Smooth muscle cell of the brain vasculature (primary cell): Measurements from ENCODE around the gene ZNF41.
"Not testable (repeated sequence)": the region's sequence is repeated elsewhere in the genome, so short reads cannot be mapped to it uniquely, and the experiment has no call there.

Experiments used
- DNase-seq: peaks from one replicate; pipeline ENCODE4 v3.0.0-alpha.2; 2012; ENCODE audit warnings: low read depth, low spot score

The ZNF41 gene

DNA sequence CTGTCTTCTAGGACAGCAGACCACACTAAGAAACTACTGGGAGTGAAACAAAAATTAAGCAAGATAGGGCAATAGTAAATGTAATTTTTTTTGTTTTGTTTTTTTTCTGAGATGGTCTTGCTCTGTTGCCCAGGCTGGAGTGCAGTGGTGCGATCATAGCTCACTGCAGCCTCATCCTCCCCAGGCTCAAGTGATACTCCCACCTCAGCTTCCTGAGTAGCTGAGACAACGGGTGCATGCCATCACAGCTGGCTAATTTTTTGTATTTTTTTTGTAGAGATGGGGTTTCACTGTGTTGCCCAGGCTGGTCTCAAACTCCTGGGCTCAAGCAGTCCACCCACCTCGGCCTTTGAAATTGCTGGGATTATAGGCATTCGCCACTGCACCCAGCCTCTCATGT, 9.1 kb upstream of the ZNF41 start:
- not testable (repeated sequence) for DNase-seq

DNA sequence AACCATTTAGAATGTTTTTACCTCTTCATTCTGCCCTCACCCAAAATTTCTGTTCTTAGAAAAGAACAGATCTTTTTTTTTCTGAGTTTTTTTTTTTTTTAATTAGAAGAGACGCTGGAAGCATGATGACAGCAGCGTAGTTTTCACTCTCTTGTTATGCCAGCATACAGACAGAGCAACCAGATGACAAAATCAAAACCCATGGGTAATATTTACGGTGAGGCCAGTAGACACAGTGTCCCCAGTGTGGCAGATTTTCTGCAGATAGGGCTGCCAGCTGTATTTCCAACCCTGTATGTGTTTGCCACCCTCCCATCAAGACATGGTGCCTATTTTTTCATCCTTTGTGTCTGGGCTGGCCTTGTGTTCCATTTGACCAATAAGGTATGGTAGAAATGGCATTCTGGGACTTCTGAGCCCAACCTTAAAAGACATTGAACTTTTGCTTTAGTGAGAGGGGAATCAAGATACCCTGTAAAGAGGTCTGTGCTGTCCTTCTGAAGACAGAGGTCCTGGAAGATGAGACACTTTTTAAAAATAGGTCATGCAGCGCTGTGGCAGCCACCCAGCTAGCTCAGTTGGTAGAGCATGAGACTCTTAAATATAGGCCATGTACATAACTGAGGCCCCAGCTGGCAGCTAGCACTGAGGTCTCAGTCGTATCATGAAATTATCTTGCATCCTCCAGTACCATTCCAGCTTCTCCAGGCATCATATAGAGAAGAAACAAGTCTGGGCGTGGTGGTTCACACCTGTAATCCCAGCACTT, 6.7 kb upstream of the ZNF41 start:
- no peak for DNase-seq

- DNase-seq, result no peak
Measured at GRCh38 chrX:47484885-47485284, 1.9 kb upstream of the ZNF41 start.

DNA sequence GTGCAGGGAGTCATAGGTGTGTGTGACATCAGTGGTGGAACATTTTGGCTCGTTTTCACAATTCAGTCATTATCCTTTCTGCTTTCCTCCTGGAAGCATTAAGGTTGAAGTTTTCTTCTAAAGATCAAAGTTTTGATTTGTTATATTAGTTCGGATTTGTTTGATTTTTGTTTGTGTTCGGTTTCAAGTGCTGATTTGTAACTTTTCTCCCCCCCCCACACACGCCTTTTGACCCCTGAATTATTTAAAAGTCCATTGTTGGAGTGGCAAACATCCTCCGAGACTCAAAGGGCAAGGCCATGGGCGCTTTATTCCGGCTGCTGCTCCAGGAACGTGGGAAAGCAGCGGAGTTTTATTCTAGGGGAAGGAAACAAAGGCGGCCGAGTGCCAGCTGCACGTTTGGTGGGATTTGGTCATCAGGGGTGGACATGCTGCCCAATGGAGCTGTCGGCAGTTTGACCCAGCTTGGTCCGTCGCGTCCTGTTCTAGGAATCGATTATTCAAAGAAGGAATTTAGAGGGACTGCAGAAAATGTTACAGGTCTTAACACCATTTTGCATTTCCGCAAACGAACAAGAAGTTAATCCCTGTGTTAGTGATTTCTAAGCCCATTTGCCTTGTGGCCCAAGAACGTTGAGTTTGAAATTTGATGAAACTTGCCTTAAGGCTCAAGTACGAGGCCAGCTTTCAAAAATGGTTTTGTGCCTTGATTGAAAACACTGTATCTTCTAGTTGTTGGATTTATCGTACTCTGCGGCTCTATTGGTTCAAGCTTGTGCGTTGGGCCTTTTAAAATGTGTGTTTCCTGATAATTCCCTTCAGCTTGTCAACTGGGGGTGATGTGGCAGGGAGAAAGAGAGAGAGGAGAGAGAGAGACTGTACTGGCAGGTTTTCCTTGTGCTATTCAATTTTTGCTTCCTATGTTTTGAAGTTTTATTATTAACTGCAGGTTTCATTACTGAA, 565 bp upstream of the ZNF41 start:
- no peak for DNase-seq

DNA sequence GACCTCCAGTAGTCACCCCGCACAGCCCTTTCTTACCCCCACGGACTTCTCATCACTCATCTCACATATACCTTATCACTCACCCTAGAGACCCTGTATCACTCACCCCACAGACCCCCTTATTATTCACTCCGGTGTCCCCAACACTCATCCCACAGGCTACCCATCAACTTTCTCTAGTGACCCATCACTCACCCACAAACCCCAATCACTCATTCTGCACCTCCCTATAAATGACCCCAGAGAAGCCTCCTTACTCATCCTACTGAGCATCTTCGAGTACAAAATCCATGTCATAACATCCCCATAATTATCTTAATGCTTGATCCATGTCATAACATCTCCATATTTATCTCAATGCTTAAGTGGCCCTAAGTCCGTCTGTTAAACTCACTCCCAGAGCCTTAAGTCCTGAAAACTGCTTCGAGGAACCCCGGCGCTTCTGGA, 934 bp downstream of the ZNF41 start:
- DNase-seq, result no peak

DNA sequence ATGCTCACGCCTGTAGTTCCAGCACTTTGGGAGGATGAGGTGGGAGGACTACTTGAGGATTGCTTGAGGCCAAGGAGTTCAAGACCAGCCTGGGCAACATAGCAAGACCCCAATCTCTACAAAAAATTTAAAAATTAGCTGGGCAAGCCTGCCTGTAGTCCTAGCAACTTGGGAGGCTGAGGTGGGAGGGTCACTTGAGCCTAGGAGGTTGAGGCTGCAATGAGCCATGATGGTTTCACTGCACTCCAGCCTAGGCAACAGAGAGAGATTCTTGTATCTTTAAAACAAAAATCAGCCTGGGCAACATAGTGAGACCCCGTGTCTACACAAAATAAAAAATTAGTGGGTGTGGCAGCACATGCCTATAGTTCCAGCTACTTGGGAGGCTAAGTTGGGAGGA, 1.9 kb downstream of the ZNF41 start:
- no peak for DNase-seq

DNA sequence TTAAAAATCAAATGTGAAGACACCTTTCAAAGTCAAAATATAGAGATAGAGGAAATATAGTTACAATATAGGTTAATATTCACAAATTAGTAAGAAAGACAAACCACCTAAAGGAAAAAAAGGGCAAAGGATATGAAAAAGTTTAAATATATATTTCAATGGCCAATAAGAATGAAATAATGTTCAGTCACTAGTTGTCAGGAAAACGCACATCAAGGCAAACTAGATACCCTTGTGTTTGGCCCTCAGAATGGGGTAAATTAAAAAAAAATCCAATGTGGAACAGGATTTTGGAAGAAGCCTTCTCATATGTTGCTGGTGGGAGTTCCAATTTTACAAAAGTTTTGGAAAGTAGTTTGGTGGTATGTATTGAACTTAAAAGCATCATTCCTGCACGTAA, 2.4 kb downstream of the ZNF41 start:
- DNase-seq, result no peak

- no peak for DNase-seq
Measured at GRCh38 chrX:47475476-47475875, 7.5 kb downstream of the ZNF41 start.

- no peak for DNase-seq
Measured at GRCh38 chrX:47467106-47467505, 15.9 kb downstream of the ZNF41 start.

- no peak for DNase-seq
Measured at GRCh38 chrX:47460561-47460960, 22.5 kb downstream of the ZNF41 start.

DNA sequence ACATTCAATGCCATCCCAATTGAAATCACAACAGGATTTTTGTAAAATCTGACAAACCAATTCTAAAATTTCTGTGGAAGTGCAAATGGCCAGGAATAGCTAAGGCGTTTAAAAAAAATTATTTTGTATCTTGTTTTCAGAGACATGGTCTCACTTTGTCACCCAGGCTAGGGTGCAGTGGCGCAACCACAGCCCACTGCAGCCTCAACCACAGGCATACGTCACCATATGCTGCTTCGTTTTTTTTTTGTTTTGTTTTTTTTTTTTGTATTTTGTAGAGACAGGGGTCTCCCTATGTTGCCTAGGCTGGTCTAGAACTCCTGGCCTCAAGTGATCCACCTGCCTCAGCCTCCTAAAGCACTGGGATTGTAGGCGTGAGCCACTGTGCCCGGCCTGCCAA, 24.5 kb downstream of the ZNF41 start:
- DNase-seq, result no peak

- DNase-seq, result no peak
Measured at GRCh38 chrX:47456080-47456479, 26.9 kb downstream of the ZNF41 start.

GRCh38 chrX:47452112-47452511, 30.9 kb downstream of the ZNF41 start:
- DNase-seq, result no peak

- DNase-seq, result no peak
Measured at GRCh38 chrX:47448165-47448806, 34.7 kb downstream of the ZNF41 start.

- DNase-seq, result no peak
Measured at GRCh38 chrX:47447607-47448006, 35.4 kb downstream of the ZNF41 start.

GRCh38 chrX:47446971-47447370, 36.1 kb downstream of the ZNF41 start:
- DNase-seq, result no peak

GRCh38 chrX:47446431-47446830, 36.6 kb downstream of the ZNF41 start:
- no peak for DNase-seq

DNA sequence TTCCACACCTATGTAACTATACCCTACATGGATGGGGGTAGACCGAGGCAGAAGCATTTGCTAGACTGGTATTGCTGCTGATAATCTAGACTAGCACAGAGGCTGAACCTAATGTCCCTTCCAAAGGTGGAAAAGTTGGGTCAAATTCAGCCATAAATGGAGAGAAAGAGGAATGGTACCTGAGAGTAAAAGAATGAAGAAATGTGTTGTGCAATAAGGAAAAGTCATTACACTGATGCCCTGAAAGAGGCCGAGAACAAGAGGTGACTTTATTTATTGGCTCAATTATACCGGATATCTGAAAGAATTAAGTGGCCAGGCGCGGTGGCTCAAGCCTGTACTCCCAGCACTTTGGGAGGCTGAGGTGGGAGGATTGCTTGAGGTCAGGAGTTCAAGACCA, 52.1 kb downstream of the ZNF41 start:
- no peak for DNase-seq

- no peak for DNase-seq
Measured at GRCh38 chrX:47422444-47422843, 60.6 kb downstream of the ZNF41 start.

DNA sequence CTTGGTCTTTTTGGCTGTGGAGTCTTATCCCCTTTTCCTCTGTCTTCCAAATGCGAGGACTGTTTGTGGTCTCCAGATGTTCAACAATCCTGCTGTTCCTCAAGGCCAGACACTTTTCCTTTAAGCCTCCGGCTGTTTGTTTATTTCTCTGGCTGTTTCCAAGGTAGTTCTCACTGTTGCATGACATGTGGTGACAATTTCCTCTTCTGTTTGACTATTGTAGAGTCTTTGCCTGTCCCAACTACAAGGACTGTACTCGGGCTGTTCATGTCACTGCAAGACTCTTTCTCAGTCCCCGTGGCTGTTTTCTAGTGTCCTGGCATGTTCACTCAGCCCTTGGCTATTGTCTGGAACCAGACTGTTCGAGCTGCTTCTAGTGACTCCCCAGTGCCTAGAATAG, 62.1 kb downstream of the ZNF41 start:
- DNase-seq, result no peak

GRCh38 chrX:47420265-47420664, 62.8 kb downstream of the ZNF41 start:
- no peak for DNase-seq

DNA sequence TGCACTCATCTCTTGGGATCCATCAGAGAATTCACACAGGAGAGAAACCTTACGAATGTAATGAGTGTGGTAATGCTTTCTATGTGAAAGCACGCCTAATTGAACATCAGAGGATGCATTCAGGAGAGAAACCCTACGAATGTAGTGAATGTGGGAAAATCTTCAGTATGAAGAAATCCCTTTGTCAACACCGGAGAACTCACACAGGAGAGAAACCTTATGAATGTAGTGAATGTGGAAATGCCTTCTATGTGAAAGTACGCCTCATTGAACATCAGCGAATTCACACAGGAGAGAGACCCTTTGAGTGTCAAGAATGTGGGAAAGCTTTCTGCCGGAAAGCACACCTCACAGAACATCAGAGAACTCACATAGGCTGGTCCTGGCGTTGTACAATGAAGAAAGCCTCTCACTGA, 69.8 kb downstream of the ZNF41 start:
- DNase-seq, result no peak
